Hepatocyte (in vitro differentiated cells): ENCODE measurements around the gene CPEB2.

ENCODE experiments used
- EZH2 ChIP-seq: fragments of 200-600 bp; sonication (generic); IDR thresholded peaks from 2 replicates; pipeline ENCODE4 v1.6.1; 2016; ENCODE audit warnings: antibody characterized with exemption, mild to moderate bottlenecking, borderline replicate concordance
- TF ChIP-seq, protein P1 (sequence below): fragments of 200-600 bp; sonication (generic); IDR thresholded peaks from 2 replicates; pipeline ENCODE4 v1.5.1; 2016; ENCODE audit warnings: antibody characterized with exemption, mild to moderate bottlenecking; ENCODE audit not compliant: poor library complexity

DNA sequence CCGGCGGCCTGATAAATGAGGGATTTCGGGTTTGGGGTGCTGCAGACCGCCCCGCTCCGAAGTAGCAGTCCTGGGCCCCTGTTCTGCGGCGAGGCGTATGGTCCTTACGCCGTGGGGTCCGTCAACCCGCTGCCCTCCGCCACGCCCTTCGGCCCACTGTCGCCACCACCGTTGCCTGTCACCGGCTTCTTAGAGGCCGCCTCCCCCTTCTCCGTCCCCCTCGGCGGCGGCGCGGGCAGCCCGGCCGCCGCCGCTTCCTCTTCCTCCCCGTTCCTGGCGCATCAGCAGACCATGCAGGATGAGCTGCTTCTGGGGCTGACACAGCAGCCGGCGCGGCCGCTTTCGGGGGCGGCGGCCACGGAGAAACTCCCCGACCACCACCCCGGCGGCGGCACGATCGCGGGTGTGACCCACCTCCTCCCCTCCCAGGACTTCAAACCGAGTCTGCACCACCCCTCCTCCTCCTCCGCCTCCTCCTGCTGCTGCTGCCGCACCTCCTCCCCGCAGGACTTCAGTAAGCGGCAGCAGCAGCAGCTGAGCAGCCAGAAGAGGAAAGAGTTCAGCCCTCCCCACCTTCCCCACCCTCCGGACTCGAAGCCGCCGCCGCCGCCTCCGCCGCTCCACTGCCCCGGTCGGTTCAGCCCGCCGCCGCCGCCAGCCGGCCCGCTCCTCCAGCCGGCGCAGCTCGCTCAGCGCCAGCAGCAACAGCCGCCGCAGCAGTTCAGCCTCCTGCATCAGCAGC, 549 bp downstream of the CPEB2 start:
- TF ChIP-seq, protein P1, sequence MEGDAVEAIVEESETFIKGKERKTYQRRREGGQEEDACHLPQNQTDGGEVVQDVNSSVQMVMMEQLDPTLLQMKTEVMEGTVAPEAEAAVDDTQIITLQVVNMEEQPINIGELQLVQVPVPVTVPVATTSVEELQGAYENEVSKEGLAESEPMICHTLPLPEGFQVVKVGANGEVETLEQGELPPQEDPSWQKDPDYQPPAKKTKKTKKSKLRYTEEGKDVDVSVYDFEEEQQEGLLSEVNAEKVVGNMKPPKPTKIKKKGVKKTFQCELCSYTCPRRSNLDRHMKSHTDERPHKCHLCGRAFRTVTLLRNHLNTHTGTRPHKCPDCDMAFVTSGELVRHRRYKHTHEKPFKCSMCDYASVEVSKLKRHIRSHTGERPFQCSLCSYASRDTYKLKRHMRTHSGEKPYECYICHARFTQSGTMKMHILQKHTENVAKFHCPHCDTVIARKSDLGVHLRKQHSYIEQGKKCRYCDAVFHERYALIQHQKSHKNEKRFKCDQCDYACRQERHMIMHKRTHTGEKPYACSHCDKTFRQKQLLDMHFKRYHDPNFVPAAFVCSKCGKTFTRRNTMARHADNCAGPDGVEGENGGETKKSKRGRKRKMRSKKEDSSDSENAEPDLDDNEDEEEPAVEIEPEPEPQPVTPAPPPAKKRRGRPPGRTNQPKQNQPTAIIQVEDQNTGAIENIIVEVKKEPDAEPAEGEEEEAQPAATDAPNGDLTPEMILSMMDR = no peak
- TF ChIP-seq EZH2 = no peak
